Measurements from ENCODE around the gene ADAMTS6. TPM values are rescaled to one million over a fixed set of nuclear protein-coding genes. Genes with fewer than 3 reads are reported as not detected.

The ADAMTS6 gene
- polyA plus RNA-seq, 2 of the 4 experiments (the other 2 are of a cell fraction), result 0.22 to 0.66 TPM

DNA sequence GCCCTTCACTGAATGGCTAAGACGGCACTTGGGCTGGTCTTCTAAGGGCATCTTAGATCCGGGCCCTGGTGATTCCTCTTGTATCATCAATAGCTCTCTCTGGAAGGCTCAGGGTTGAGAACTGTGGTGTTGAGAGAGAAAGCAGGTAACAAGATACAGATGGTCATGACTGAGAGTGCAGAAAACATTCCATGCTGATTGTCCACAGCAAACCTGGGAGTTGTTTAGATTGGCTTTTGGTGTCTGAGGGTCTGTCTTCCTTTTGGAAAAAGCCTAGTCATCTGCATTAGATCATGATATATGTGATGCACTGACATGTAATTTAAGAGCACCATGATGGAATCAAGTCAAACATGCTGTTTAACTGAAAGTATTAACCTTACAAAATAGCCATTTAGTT, 331.9 kb downstream of the ADAMTS6 start:
- Histone ChIP-seq H3K4me3 (no peak overlapping the region), H3K4me2 (no peak overlapping the region), H3K9me3 (no peaks in the 10 kb centered on the region), H3K4me1 (peaks cover 6% of the 10 kb centered on the region; the same call in 1 of the 3 replicates), H3K27ac (no peak overlapping the region)
- ChIA-PET POLR2A (no interaction called here), CTCF (interaction anchor here (1.3 kb wide), 1 partner anchor 16 kb away, joined by 3 read pairs; no protein-coding TSS in a partner anchor)
- DNase-seq (ENCODE audit: low read depth in 1 of 2, low spot score in 1 of 2), result no peak
- FAIRE-seq, result no peak
- TF ChIP-seq CEBPB (IDR thresholded peaks at IDR 0.05) (no peak), TFCP2L1 (CRISPR knock-in tag; IDR thresholded peaks at IDR 0.05) (no peak), ESRRA (IDR thresholded peaks at IDR 0.05; ENCODE audit: borderline replicate concordance, low read length) (no peak), NFE2L2 (conservative IDR thresholded peaks at IDR 0.05; ENCODE audit: low read length) (no peak), POLR2AphosphoS2 (conservative IDR thresholded peaks at IDR 0.05; ENCODE audit: low read length) (no peak), HOXA7 (CRISPR knock-in tag; IDR thresholded peaks at IDR 0.05) (no peak), HOXB5 (CRISPR knock-in tag; IDR thresholded peaks at IDR 0.05) (no peak), POLR2A (IDR thresholded peaks at IDR 0.05; ENCODE audit: low read length) (no peak), CBX8 (IDR thresholded peaks at IDR 0.05) (no peak)
- TF ChIP-seq, protein P1, sequence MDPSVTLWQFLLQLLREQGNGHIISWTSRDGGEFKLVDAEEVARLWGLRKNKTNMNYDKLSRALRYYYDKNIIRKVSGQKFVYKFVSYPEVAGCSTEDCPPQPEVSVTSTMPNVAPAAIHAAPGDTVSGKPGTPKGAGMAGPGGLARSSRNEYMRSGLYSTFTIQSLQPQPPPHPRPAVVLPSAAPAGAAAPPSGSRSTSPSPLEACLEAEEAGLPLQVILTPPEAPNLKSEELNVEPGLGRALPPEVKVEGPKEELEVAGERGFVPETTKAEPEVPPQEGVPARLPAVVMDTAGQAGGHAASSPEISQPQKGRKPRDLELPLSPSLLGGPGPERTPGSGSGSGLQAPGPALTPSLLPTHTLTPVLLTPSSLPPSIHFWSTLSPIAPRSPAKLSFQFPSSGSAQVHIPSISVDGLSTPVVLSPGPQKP (IDR thresholded peaks at IDR 0.05; ENCODE audit: low read depth, low read length), result no peak
- TF ChIP-seq, protein P2, sequence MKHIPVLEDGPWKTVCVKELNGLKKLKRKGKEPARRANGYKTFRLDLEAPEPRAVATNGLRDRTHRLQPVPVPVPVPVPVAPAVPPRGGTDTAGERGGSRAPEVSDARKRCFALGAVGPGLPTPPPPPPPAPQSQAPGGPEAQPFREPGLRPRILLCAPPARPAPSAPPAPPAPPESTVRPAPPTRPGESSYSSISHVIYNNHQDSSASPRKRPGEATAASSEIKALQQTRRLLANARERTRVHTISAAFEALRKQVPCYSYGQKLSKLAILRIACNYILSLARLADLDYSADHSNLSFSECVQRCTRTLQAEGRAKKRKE (CRISPR knock-in tag; IDR thresholded peaks at IDR 0.05; ENCODE audit: low read depth), result no peak
- TF ChIP-seq, protein P3, sequence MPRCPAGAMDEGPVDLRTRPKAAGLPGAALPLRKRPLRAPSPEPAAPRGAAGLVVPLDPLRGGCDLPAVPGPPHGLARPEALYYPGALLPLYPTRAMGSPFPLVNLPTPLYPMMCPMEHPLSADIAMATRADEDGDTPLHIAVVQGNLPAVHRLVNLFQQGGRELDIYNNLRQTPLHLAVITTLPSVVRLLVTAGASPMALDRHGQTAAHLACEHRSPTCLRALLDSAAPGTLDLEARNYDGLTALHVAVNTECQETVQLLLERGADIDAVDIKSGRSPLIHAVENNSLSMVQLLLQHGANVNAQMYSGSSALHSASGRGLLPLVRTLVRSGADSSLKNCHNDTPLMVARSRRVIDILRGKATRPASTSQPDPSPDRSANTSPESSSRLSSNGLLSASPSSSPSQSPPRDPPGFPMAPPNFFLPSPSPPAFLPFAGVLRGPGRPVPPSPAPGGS (IDR thresholded peaks at IDR 0.05), result no peak
- ATAC-seq, result no peak
- 81% methylated on average over 2 of the region's 2 CpGs for WGBS (ENCODE audit: missing lambda C conversion rate)

DNA sequence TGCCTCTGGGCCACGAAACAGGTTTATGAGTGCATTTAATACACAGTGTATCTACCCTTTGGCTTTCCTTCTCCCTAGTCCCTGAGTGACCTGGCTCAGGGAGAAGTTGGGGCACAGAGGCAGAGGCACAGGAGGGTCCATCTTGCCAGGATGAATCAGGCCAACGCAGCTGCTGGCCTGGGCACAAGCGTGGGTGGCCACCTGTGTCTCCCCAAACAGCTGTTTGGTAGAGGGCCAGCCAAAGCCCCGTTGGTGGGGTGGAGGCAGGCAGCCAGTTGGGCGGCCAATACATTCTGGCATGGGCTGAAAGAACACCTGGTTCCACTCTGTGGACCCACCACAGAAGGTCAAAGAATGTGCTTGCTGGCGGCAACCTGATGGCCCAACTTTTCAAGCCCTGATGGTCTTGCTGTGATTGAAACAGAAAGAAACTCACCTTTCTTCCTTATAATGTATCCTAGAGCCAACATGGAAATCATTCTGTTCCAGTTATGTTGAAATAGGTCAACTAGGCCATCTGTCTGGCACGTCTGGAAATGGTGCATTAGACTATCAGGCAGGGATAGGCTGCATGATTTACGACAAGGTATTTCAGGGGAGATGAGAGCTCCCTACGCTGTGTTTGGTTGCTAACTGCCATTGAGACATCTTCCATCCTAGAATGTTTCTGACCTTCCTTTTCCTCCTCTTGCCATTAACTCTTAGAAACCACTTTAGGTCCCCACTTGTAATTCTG, 337.4 kb downstream of the ADAMTS6 start:
- FAIRE-seq (no peak), DNase-seq (ENCODE audit: low read depth in 1 of 2, low spot score in 1 of 2) (no peak), ATAC-seq (no peak)
- Histone ChIP-seq H3K27ac (no peak overlapping the region), H3K9me3 (no peaks in the 10 kb centered on the region), H3K4me1 (no peaks in the 10 kb centered on the region), H3K4me3 (no peak overlapping the region), H3K4me2 (no peak overlapping the region)
- TF ChIP-seq TFCP2L1 (CRISPR knock-in tag; IDR thresholded peaks at IDR 0.05), result no peak
- TF ChIP-seq RARB (CRISPR knock-in tag; IDR thresholded peaks at IDR 0.05), result no peak
- TF ChIP-seq, protein P3 (IDR thresholded peaks at IDR 0.05), result no peak
- no peak for TF ChIP-seq RFX5 (IDR thresholded peaks at IDR 0.05)
- TF ChIP-seq HEYL (CRISPR knock-in tag; IDR thresholded peaks at IDR 0.05), result no peak
- no peak for TF ChIP-seq NR3C1 (IDR thresholded peaks at IDR 0.05)
- TF ChIP-seq POLR2AphosphoS2 (conservative IDR thresholded peaks at IDR 0.05; ENCODE audit: low read length), result no peak
- TF ChIP-seq HOXB5 (CRISPR knock-in tag; IDR thresholded peaks at IDR 0.05), result no peak
- TF ChIP-seq POLR2A (IDR thresholded peaks at IDR 0.05; ENCODE audit: low read length), result no peak
- no peak for TF ChIP-seq RNF2 (IDR thresholded peaks at IDR 0.05; ENCODE audit: borderline replicate concordance, low read depth)
- TF ChIP-seq, protein P4, sequence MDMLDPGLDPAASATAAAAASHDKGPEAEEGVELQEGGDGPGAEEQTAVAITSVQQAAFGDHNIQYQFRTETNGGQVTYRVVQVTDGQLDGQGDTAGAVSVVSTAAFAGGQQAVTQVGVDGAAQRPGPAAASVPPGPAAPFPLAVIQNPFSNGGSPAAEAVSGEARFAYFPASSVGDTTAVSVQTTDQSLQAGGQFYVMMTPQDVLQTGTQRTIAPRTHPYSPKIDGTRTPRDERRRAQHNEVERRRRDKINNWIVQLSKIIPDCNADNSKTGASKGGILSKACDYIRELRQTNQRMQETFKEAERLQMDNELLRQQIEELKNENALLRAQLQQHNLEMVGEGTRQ (IDR thresholded peaks at IDR 0.05), result no peak
- TF ChIP-seq KDM1A (IDR thresholded peaks at IDR 0.05; ENCODE audit: low read depth), result no peak
- no peak for TF ChIP-seq NFE2L2 (conservative IDR thresholded peaks at IDR 0.05; ENCODE audit: low read length)
- TF ChIP-seq, protein P1 (IDR thresholded peaks at IDR 0.05; ENCODE audit: low read depth, low read length), result no peak
- no peak for TF ChIP-seq KDM5A (IDR thresholded peaks at IDR 0.05)
- no peak for TF ChIP-seq HOXA7 (CRISPR knock-in tag; IDR thresholded peaks at IDR 0.05)
- TF ChIP-seq ZSCAN20 (CRISPR knock-in tag; IDR thresholded peaks at IDR 0.05), result no peak
- POLR2A ChIA-PET, result no interaction called here
- CTCF ChIA-PET, result interaction anchor here (1.7 kb wide), 1 partner anchor 9 kb away, joined by 3 read pairs; no protein-coding TSS in a partner anchor
- 66% methylated on average over 9 of the region's 9 CpGs for WGBS (ENCODE audit: missing lambda C conversion rate)
